T47D (cell line): Measurements from ENCODE around the gene COQ9.

Experiments used
- DNase-seq, 2 experiments: peaks; one replicate each; pipeline versions ENCODE4 v3.0.0 to v3.0.0-alpha.2; 2011 to 2012; ENCODE audit warnings: low read depth in 1 of 2, low spot score in 1 of 2
- JUND ChIP-seq: IDR thresholded peaks from 2 replicates; pipeline ENCODE4 v1.6.1; 2012; ENCODE audit warnings: low read depth
- in situ Hi-C: cut with HindIII; loops from 2 replicates; pipeline ENCODE4 v1.10.0; 2016; ENCODE audit warnings: low sequenced_read_pairs, low pct_unique_long_range_greater_than_20kb

The COQ9 gene

GRCh38 chr16:57470711-57471110 lies 23.4 kb downstream of the COQ9 start:
- in situ Hi-C loops: no loop called here
- DNase-seq: no peak
- TF ChIP-seq JUND: no peak

GRCh38 chr16:57471209-57471608 lies 23.9 kb downstream of the COQ9 start:
- no peak for DNase-seq
- in situ Hi-C loops: no loop called here
- TF ChIP-seq JUND: no peak

- DNase-seq: no peak
- in situ Hi-C loops: no loop called here
- no peak for TF ChIP-seq JUND
These were observed 24.8 kb downstream of the COQ9 start for GRCh38 chr16:57471852-57472664.

- no peak for TF ChIP-seq JUND
- DNase-seq: no peak
- in situ Hi-C loops: no loop called here
These were observed 25.4 kb downstream of the COQ9 start for GRCh38 chr16:57472665-57473060.

- no peak for TF ChIP-seq JUND
- no peak for DNase-seq
- in situ Hi-C loops: no loop called here
These were observed 26.0 kb downstream of the COQ9 start for GRCh38 chr16:57473176-57473840.

- TF ChIP-seq JUND: no peak
- in situ Hi-C loops: no loop called here
- no peak for DNase-seq
These were observed 26.6 kb downstream of the COQ9 start for GRCh38 chr16:57473906-57474305.

- in situ Hi-C loops: no loop called here
- TF ChIP-seq JUND: no peak
- no peak for DNase-seq
These were observed 27.7 kb downstream of the COQ9 start for GRCh38 chr16:57474671-57475661.

- no peak for DNase-seq
- in situ Hi-C loops: no loop called here
- TF ChIP-seq JUND: no peak
These were observed 28.5 kb downstream of the COQ9 start for GRCh38 chr16:57475711-57476339.

- no peak for DNase-seq
- TF ChIP-seq JUND: no peak
- in situ Hi-C loops: no loop called here
These were observed 29.5 kb downstream of the COQ9 start for GRCh38 chr16:57476546-57477410.

GRCh38 chr16:57477531-57478202 lies 30.4 kb downstream of the COQ9 start:
- TF ChIP-seq JUND: no peak
- in situ Hi-C loops: no loop called here
- no peak for DNase-seq
